ENCODE data around the gene GPATCH8. TPM values are rescaled to one million over a fixed set of nuclear protein-coding genes. Genes with fewer than 3 reads are reported as not detected.

GPATCH8 gene
- total RNA-seq, 1 donor from 2014 or later, result 21.6 TPM

DNA sequence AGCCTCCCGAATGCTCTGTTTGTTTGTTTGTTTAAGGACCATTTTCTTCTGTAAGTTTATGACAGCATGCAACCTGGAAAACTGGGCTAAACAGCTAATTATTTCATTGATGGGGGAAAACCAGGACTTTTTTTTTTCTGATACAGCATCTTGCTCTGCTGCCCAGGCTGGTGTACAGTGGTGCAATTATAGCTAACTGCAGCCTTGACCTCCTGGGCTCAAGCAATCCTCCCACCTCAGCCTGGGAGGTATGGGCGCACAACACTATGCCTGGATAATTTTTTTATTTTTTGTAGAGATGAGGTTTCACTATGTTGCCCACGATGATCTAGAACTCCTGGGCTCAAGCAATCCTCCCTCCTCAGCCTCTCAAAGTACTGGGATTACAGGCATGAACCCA is 37.3 kb downstream of the GPATCH8 start:
- DNase-seq (ENCODE audit: low spot score in 2 of 2) (no peak), FAIRE-seq (no peak)

DNA sequence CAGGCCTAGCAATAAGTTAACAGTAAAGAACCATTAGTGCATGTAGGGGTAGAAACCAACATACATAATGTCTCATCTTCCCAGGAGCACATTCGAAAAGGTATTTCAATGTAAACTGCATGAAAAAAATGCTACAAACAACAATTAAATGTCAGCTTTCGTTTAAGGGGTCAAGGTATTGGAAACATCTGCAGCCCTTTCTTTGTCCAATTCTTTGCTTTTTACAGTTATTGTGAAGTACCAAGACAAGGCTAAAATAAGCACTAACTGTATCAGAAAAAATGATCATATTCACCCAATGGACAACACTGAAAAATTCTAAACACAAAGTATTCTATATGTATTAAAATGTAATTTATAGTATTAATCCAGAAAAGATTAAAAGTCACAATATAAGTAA is 37.9 kb downstream of the GPATCH8 start:
- no peak for FAIRE-seq
- no peak for DNase-seq (ENCODE audit: low spot score in 2 of 2)

DNA sequence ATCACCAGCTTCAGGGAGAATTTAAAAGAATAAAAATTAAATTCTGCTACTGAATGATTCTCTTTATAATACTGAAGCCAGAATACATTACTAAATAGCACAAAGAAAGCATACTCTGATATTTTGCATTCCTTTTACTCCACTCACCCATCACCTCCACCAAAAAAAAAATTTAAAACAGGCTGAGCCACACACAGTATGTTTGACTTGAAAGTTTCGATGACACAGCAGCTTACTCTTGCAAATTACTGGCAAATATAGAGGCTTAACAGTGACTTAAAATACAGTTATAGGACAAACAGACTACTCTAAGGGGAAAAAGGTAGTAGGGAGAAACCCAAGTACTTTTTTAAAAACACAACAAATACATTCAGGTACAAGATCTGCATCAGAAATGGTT is 39.2 kb downstream of the GPATCH8 start:
- DNase-seq (ENCODE audit: low spot score in 2 of 2) (no peak), FAIRE-seq (no peak)

GRCh38 chr17:44451832-44452231 is 51.4 kb downstream of the GPATCH8 start:
- DNase-seq (ENCODE audit: low spot score in 2 of 2), result no peak
- FAIRE-seq, result no peak

GRCh38 chr17:44451016-44451627 is 52.1 kb downstream of the GPATCH8 start:
- DNase-seq (ENCODE audit: low spot score in 2 of 2) (no peak), FAIRE-seq (no peak)

- no peak for FAIRE-seq
- DNase-seq (ENCODE audit: low spot score in 2 of 2), result no peak
Observed at GRCh38 chr17:44448412-44448811, 54.8 kb downstream of the GPATCH8 start.

DNA sequence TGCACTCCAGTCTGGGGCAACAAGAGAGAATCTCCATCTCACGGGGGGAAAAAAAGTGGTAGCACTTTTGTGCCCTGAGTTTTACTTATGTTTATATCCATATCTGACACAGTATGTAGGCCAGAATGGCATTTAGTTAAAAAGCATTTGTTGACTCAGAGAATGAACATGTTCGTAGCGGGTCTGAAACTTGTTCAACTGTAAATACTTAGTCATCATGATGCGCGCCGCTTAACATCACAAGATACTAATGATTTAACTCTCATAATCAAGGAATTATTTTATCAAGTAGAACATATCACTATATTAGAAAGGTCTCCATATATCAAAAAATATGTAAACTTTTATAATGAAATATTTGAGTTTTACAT is 58.5 kb downstream of the GPATCH8 start:
- no peak for FAIRE-seq
- no peak for DNase-seq (ENCODE audit: low spot score in 2 of 2)

- DNase-seq (ENCODE audit: low spot score in 2 of 2), result no peak
- FAIRE-seq, result no peak
Observed at GRCh38 chr17:44442806-44443205, 60.4 kb downstream of the GPATCH8 start.

DNA sequence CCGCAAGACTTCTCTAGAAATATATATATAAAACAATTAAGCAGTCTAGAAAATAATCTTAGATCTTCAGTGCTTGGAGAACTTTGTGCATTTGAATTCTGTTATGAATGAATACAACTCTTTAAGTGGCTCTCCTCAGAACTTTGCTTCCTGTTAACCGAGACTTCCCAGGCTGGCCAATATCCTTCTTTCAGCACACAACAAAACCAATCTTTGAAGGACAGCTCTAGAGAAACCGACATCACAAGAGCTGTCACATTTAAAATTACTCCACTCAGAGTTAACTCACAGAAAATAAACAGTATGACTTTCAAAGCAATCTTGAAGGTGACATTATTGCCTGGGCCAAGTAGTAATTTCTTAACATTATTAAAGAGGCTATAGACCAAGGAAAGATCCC is 64.0 kb downstream of the GPATCH8 start:
- DNase-seq (ENCODE audit: low spot score in 2 of 2), result no peak
- FAIRE-seq, result no peak

DNA sequence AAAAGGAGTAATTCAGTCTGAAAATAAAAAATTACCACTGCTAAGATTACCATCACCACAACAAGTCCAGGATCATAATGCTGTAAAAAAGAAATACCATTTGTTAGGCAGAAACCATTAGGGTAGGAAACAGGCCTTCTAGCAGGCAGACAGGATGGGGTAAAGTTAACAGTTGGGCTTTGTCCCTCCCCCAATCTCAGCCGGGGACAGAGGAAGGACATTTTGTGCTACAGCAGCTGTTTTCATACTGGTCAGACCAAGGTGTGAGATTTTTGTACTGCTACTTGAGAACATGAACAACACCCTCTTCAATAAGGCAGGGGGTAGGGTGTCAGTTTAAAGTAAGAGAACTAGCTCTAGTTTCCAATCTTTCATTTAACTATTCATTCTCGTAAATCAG is 64.6 kb downstream of the GPATCH8 start:
- FAIRE-seq (no peak), DNase-seq (ENCODE audit: low spot score in 2 of 2) (no peak)

DNA sequence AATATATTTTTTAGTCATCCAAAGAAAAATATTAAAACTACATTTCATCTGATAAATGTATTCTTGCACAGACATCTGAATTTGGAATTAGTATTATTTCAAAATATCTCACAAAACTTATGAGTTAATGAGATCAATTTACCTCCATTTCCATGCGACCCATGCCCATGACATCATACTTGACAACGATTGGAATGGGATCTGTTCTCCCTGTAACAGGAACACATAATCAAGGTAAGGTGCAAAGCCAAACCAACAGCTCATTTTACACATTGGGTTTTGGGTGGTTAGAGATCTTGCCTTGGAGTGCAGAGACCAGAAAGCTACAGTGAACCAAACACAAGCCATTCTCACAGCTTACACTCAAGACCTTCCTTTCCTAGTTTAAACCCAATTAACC is 66.9 kb downstream of the GPATCH8 start:
- FAIRE-seq, result no peak
- no peak for DNase-seq (ENCODE audit: low spot score in 2 of 2)

- DNase-seq (ENCODE audit: low spot score in 2 of 2) (no peak), FAIRE-seq (no peak)
Observed at GRCh38 chr17:44432254-44433157, 70.7 kb downstream of the GPATCH8 start.

DNA sequence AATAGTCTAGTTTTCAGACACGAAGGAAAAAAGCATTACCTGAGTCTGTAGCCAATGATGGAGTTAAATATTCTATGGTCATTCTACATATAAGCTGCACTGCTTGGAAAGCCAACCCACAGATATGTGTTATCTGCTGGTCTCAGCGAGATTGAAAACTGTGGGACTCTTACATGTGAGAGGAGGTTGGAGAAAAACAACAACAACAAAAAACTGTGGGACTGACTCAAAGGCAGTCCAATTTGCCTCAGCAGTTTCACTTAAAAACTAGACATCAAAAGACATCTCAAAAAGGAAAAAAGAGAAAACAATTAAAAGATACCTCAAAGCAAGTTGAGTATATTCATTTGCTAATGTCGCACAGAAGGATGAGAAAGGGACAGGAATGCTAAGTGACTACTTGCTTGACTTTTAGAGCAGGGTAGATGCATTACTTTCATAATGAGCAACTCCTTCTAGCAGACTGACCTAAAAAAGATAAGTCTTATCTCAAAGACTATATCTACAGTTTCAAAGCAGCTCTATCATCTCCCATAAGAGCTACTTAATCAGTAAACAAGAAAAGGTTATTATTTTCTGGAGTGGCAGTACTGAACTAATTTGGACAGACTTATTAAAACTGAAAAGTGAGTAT is 78.3 kb downstream of the GPATCH8 start:
- no peak for DNase-seq (ENCODE audit: low spot score in 2 of 2)
- no peak for FAIRE-seq

DNA sequence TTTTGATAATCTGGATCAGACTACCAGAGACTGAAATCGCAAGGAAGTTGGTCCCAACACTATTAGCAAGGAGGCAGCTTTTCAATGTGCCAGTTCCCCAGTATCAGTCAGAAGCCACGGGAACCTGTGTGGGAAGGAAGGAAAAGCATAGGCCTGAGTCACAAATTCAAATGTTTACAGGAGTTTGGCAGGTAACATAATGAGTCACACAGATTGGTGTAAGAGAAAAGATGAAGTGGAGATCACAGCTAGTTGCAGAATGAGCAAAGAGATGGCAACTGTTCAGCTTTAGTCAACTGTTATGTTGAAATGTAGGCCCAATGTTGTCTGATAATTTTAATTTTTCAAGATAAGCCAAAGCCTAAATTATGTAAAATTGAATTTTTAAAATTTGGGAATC is 85.7 kb downstream of the GPATCH8 start:
- FAIRE-seq (no peak), DNase-seq (ENCODE audit: low spot score in 2 of 2) (no peak)

GRCh38 chr17:44416558-44417289 is 86.5 kb downstream of the GPATCH8 start:
- FAIRE-seq, result no peak
- DNase-seq (ENCODE audit: low spot score in 2 of 2), result no peak

- no peak for FAIRE-seq
- DNase-seq (ENCODE audit: low spot score in 2 of 2), result no peak
Observed at GRCh38 chr17:44414394-44415155, 88.6 kb downstream of the GPATCH8 start.

- FAIRE-seq, result no peak
Observed at GRCh38 chr17:44409309-44410028, 93.7 kb downstream of the GPATCH8 start.

DNA sequence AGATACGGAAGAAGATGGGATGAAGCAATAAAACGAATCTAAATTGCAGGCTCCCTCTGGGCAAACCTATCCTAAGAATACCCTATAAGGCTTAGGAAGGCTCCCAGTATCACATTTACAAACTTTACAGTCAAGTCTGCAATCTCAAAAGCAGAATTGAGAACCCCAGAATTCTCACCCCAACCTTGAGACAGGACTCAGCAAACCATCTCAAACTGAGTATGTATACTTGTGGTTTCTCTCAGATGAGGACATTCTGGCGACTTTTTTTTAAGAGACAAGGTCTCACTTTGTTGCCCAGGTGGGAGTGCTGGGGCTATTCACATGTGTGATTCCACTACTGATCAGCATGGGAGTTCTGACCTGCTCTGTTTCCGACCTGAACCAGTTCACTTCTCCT is 94.4 kb downstream of the GPATCH8 start:
- DNase-seq (ENCODE audit: low spot score in 2 of 2) (no peak), FAIRE-seq (no peak)

More at GRCh38 chr17:44409309-44410028, 93.7 kb downstream of the GPATCH8 start:
- no peak for DNase-seq (ENCODE audit: low spot score in 2 of 2)

DNA sequence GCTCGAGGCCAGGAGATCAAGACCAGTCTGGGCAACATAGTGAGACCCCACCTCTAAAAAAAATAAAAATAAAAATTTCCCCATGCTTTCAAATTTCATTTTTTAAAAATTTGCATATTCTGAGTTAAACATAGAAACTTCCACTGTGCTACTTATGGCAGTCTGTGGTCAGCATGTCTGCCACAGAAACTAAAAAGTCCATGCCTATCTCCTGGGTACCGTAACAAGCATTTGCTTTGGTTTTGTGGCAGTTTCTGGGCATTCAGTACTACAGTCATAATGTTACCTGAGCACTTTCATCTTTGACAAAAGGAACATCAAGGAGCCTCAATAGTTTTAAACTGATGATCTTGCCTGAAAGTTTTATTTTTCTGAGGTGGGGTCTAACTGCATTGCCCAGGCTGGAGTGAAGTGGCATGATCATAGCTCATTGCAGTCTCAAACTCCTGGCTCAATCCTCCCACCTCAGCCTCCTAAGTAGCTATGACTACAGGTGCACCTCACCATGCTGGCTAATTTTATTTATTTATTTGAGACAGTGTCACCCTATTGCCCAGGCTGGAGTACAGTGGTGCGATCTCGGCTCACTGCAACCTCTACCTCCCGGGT is 100.5 kb downstream of the GPATCH8 start:
- no peak for FAIRE-seq

More for the DNA sequence above, 100.5 kb downstream of the GPATCH8 start:
- no peak for DNase-seq (ENCODE audit: low spot score in 2 of 2)

Measured in frontal cortex (tissue), 4 donors.